HepG2 (cell line): ENCODE data around the gene S100A10. TPM values are rescaled to one million over a fixed set of nuclear protein-coding genes. Genes with fewer than 3 reads are reported as not detected.
A peak's percentile ranks its signal among the peaks of the same experiment; 100 is the strongest.

Source experiments
- ATAC-seq: fragments of 200-7000 bp; cut with Tn5 transposase; 3 replicates; pipeline ENCODE4 v1.9.1; 2020; ENCODE audit warnings: mild to moderate bottlenecking, moderate library complexity
- Bru-seq: library from RNA; stranded (reverse); fragments of 400-500 nt; gene quantifications from one replicate; lab custom pipeline; 2021; lab: Mats Ljungman, UMichigan
- BruChase-seq, 2 experiments: library from RNA; stranded (reverse); fragments of 400-500 nt; gene quantifications; one replicate each; lab custom pipeline; 2021; lab: Mats Ljungman, UMichigan
- BruUV-seq: library from RNA; stranded (reverse); fragments of 400-500 nt; replicated peaks from 2 replicates; lab custom pipeline; 2021; lab: Mats Ljungman, UMichigan
- CTCF ChIA-PET: fragments of 300-600 bp; formaldehyde crosslinking; extraction: SDS; loops from one replicate; lab custom pipeline; 2021; ENCODE audit warnings: low total read pairs, inconsistent platforms, low intra/inter-chr PET ratio; lab: Yijun Ruan, JAX
- POLR2A ChIA-PET: fragments of 350-600 bp; sonication (Branson Sonifier 250); formaldehyde crosslinking; loops from one replicate; lab custom pipeline; 2020; ENCODE audit warnings: antibody characterized with exemption, inconsistent platforms; lab: Yijun Ruan, JAX
- DNase-seq: peaks from one replicate; pipeline ENCODE4 v3.0.0-alpha.2; 2015; ENCODE audit warnings: low spot score
- FAIRE-seq: peaks from 3 replicates; lab custom pipeline; 2011; peaks lifted over from hg19 to GRCh38; lab: Jason Lieb, UNC
- H2AFZ ChIP-seq: one replicate; pipeline ENCODE4 v1.6.1; 2011; ENCODE audit warnings: low read length, inconsistent platforms
- H3K27ac ChIP-seq: fragments of 300-600 bp; 3 replicates; pipeline ENCODE4 v1.8.0; 2011; ENCODE audit warnings: mixed run types, mild to moderate bottlenecking, mixed read lengths, low read length, inconsistent platforms; ENCODE audit not compliant: insufficient read depth; ENCODE audit errors: extremely low read length
- H3K27me3 ChIP-seq, 2 experiments: fragments of 200-600 bp in 1 of 2; 2 replicates in 1 of 2; 3 replicates in 1 of 2; pipeline versions ENCODE4 v1.6.0 to v1.8.0; 2011; ENCODE audit warnings: low read length in 2 of 2, mild to moderate bottlenecking in 2 of 2, moderate library complexity in 2 of 2, inconsistent platforms in 1 of 2; ENCODE audit not compliant: insufficient read depth in 2 of 2, control insufficient read depth in 1 of 2
- H3K36me3 ChIP-seq, 2 experiments: fragments of 200-600 bp in 1 of 2; replicated peaks in 1 of 2; 2 replicates in 1 of 2; 3 replicates in 1 of 2; pipeline versions ENCODE4 v1.5.1 to v1.8.0; 2011; ENCODE audit warnings: low read length in 2 of 2, inconsistent platforms in 1 of 2; ENCODE audit not compliant: insufficient read depth in 2 of 2, control insufficient read depth in 1 of 2
- H3K4me1 ChIP-seq: 2 replicates; pipeline ENCODE4 v1.5.1; 2012; ENCODE audit warnings: low read length, inconsistent platforms; ENCODE audit not compliant: insufficient read depth
- H3K4me2 ChIP-seq: 2 replicates; pipeline ENCODE4 v1.6.0; 2011; ENCODE audit warnings: low read depth, low read length, inconsistent platforms
- H3K4me3 ChIP-seq, 3 experiments: fragments of 200-600 bp in 1 of 3; sonication (generic), shearing (Covaris generic) in 1 of 3; replicated peaks in 1 of 3; 2 replicates each; pipeline ENCODE4 v1.5.1; 2011 to 2016; ENCODE audit warnings: low read length in 3 of 3, inconsistent platforms in 2 of 3, low read depth in 2 of 3, mild to moderate bottlenecking in 2 of 3, control low read depth in 1 of 3, mixed read lengths in 1 of 3; ENCODE audit not compliant: insufficient read depth in 1 of 3
- H3K79me2 ChIP-seq: one replicate; pipeline ENCODE4 v1.6.1; 2011; ENCODE audit warnings: low read length, inconsistent platforms; ENCODE audit not compliant: insufficient read depth
- H3K9ac ChIP-seq: 2 replicates; pipeline ENCODE4 v1.6.0; 2011; ENCODE audit warnings: mild to moderate bottlenecking, low read depth, low read length, inconsistent platforms; ENCODE audit not compliant: insufficient read depth
- H3K9me3 ChIP-seq: 2 replicates; pipeline ENCODE4 v1.5.1; 2012; ENCODE audit warnings: mild to moderate bottlenecking, low read length
- H4K20me1 ChIP-seq: 2 replicates; pipeline ENCODE4 v1.6.0; 2011; ENCODE audit warnings: inconsistent platforms, mild to moderate bottlenecking, low read length, moderate library complexity; ENCODE audit not compliant: insufficient read depth
- BCL6 ChIP-seq: IDR thresholded peaks from 2 replicates; pipeline ENCODE4 v1.6.1; 2016; ENCODE audit warnings: missing genetic modification reagents, missing compliant biosample characterization
- DRAP1 ChIP-seq: IDR thresholded peaks from 2 replicates; pipeline ENCODE4 v1.6.1; 2016; ENCODE audit warnings: missing genetic modification reagents, missing compliant biosample characterization
- FOXA3 ChIP-seq: IDR thresholded peaks from 2 replicates; pipeline ENCODE4 v1.6.1; 2016; ENCODE audit warnings: missing genetic modification reagents, missing compliant biosample characterization
- HOXA5 ChIP-seq: sonication (generic); formaldehyde crosslinking; IDR thresholded peaks from 2 replicates; pipeline ENCODE4 v1.4.0; 2020; ENCODE audit warnings: missing genetic modification reagents
- IRF1 ChIP-seq: sonication (generic); formaldehyde crosslinking; IDR thresholded peaks from 2 replicates; pipeline ENCODE4 v1.4.0; 2020; ENCODE audit warnings: low read depth, mild to moderate bottlenecking, missing genetic modification reagents
- MYC ChIP-seq: sonication (generic); formaldehyde crosslinking; IDR thresholded peaks from 2 replicates; pipeline ENCODE4 v1.9.0; 2021; ENCODE audit warnings: missing genetic modification reagents, borderline replicate concordance
- NCOA2 ChIP-seq: sonication (generic); formaldehyde crosslinking; IDR thresholded peaks from 2 replicates; pipeline ENCODE4 v1.8.0; 2022; ENCODE audit warnings: inconsistent platforms
- ZBTB26 ChIP-seq: IDR thresholded peaks from 2 replicates; pipeline ENCODE4 v1.6.1; 2016; ENCODE audit warnings: missing compliant biosample characterization, missing genetic modification reagents, borderline replicate concordance
- ZBTB7B ChIP-seq: sonication (generic); formaldehyde crosslinking; IDR thresholded peaks from 2 replicates; pipeline ENCODE4 v1.4.0; 2020; ENCODE audit warnings: missing genetic modification reagents
- ZNF503 ChIP-seq: sonication (generic); formaldehyde crosslinking; IDR thresholded peaks from 2 replicates; pipeline ENCODE4 v1.4.0; 2020; ENCODE audit warnings: missing genetic modification reagents
- ZNF768 ChIP-seq: sonication (generic); formaldehyde crosslinking; IDR thresholded peaks from 2 replicates; pipeline ENCODE4 v1.4.0; 2020; ENCODE audit warnings: missing genetic modification reagents
- ZNF790 ChIP-seq: sonication (generic); formaldehyde crosslinking; IDR thresholded peaks from 2 replicates; pipeline ENCODE4 v1.8.0; 2022; ENCODE audit warnings: missing genetic modification reagents, mild to moderate bottlenecking, borderline replicate concordance
- WGBS: methylation state at CpG from one replicate; pipeline ENCODE4 v1.1.6; 2017; ENCODE audit warnings: low lambda C conversion rate; 5-methylcytosine and 5-hydroxymethylcytosine counted together
- in situ Hi-C: cut with HindIII; loops from 2 replicates; pipeline ENCODE4 v1.10.0; 2017; ENCODE audit warnings: low pct_unique_long_range_greater_than_20kb; ENCODE audit not compliant: extremely low pct_ligation_motif_present
- intact Hi-C: fragments of 100-400 bp; cut with micrococcal nuclease; formaldehyde crosslinking; loops from one replicate; pipeline ENCODE4 v1.10.0; 2022; ENCODE audit not compliant: unreplicated experiment
- long read RNA-seq, 2 experiments: library from RNA in 1 of 2; library from polyadenylated mRNA in 1 of 2; stranded (forward) in 1 of 2; unstranded in 1 of 2; transcript quantifications; one replicate each; pipeline ENCODE4 v2.0.0, GENCODE V29; 2019 to 2022
- polyA minus RNA-seq, 3 experiments: library from RNA; depleted of rRNA, polyadenylated mRNA; stranded (reverse); fragments of >200 nt; gene quantifications; 2 replicates each; pipeline ENCODE4 v1.2.3, GENCODE V29; 2011; ENCODE audit warnings: low replicate concordance in 1 of 3
- polyA plus RNA-seq, 8 experiments: library from polyadenylated mRNA; depleted of rRNA in 3 of 8; stranded (reverse) in 7 of 8; unstranded in 1 of 8; fragments of >200 nt; fragmentation: Illumina TruSeq in 4 of 8; extraction: Trizol in 4 of 8; gene quantifications; 2 replicates each; pipeline versions ENCODE4 v1.2.1 to v1.2.3, GENCODE V29; 2011 to 2016; ENCODE audit warnings: low read depth in 4 of 8, missing spikeins in 1 of 8, mixed read lengths in 1 of 8; ENCODE audit not compliant: insufficient read depth in 1 of 8
- total RNA-seq, 5 experiments: library from RNA; depleted of rRNA; stranded (reverse); fragments of >200 nt; fragmentation: Illumina TruSeq; extraction: Trizol; gene quantifications; 2 replicates each; pipeline ENCODE4 v1.2.3, GENCODE V29; 2016; ENCODE audit warnings: low read depth in 1 of 5

S100A10 gene
- total RNA-seq (2016; rRNA removed; fragmentation: Illumina TruSeq; extraction: Trizol) (16.8 and 25.6 TPM in 2 replicates), polyA plus RNA-seq (2011; rRNA removed) (21.2 and 28.7 TPM in 2 replicates), polyA minus RNA-seq (2011; rRNA and poly(A)+ RNA removed; ENCODE audit: low replicate concordance) (10.2 and 42.1 TPM in 2 replicates), Bru-seq, nascent RNA (percentile 75 among the genes with signal in this experiment), BruChase-seq, experiment 1, labeled RNA remaining after a 6-hour chase (percentile 68 among the genes with signal in this experiment), BruChase-seq, experiment 2, labeled RNA remaining after a 2-hour chase (percentile 54 among the genes with signal in this experiment)
- 11.2 and 14.8 TPM in 2 replicates for total RNA-seq (2016; cell fraction: cytosol; rRNA removed; fragmentation: Illumina TruSeq; extraction: Trizol; ENCODE audit: low read depth)
- total RNA-seq (2016; cell fraction: insoluble cytoplasmic fraction; rRNA removed; fragmentation: Illumina TruSeq; extraction: Trizol): 16.6 and 20.0 TPM in 2 replicates
- total RNA-seq (2016; cell fraction: membrane; rRNA removed; fragmentation: Illumina TruSeq; extraction: Trizol): 11.0 and 15.4 TPM in 2 replicates
- total RNA-seq (2016; cell fraction: nucleus; rRNA removed; fragmentation: Illumina TruSeq; extraction: Trizol): 9.2 and 9.3 TPM in 2 replicates
- 20.0 and 23.9 TPM in 2 replicates for polyA plus RNA-seq (2011; cell fraction: cytosol; rRNA removed)
- 4.5 and 6.8 TPM in 2 replicates for polyA plus RNA-seq (2011; cell fraction: nucleus; rRNA removed)
- polyA plus RNA-seq (2012): 83.4 and 162 TPM in 2 replicates
- 40.3 and 56.7 TPM in 2 replicates for polyA plus RNA-seq (2016; cell fraction: cytosol; fragmentation: Illumina TruSeq; extraction: Trizol; ENCODE audit: low read depth)
- 59.5 and 63.7 TPM in 2 replicates for polyA plus RNA-seq (2016; cell fraction: insoluble cytoplasmic fraction; fragmentation: Illumina TruSeq; extraction: Trizol; ENCODE audit: low read depth)
- 33.3 and 43.6 TPM in 2 replicates for polyA plus RNA-seq (2016; cell fraction: membrane; fragmentation: Illumina TruSeq; extraction: Trizol; ENCODE audit: low read depth)
- 26.6 and 31.6 TPM in 2 replicates for polyA plus RNA-seq (2016; cell fraction: nucleus; fragmentation: Illumina TruSeq; extraction: Trizol; ENCODE audit: insufficient read depth, low read depth)
- polyA minus RNA-seq (2011; cell fraction: cytosol; rRNA and poly(A)+ RNA removed): 51.8 and 64.0 TPM in 2 replicates
- polyA minus RNA-seq (2011; cell fraction: nucleus; rRNA and poly(A)+ RNA removed): 12.5 and 18.9 TPM in 2 replicates
- long read RNA-seq, experiment 1, transcript S100A10-202 (3 exons, 1,202 nt): major isoform, 164 of 170 reads
- long read RNA-seq, experiment 1, partial matches to known transcripts: 3 of 170 reads
- long read RNA-seq, experiment 1, other reads (novel, unspliced or antisense): 3 of 170 reads
- long read RNA-seq, experiment 2, transcript S100A10-202 (3 exons, 1,202 nt): major isoform, 100 of 122 reads
- long read RNA-seq, experiment 2, partial matches to known transcripts: 15 of 122 reads
- long read RNA-seq, experiment 2, other reads (novel, unspliced or antisense): 7 of 122 reads

- Histone ChIP-seq H3K79me2 (peaks cover 42% of the 10 kb centered on the region), H4K20me1 (peaks cover 24% of the 10 kb centered on the region), H3K27me3 (no peaks in the 10 kb centered on the region; a peak in 1 of 5 replicates), H3K9ac (peak within 1 kb of the TSS; percentile 71), H3K4me3 (peak within 1 kb of the TSS; percentile 69 to 89 (median 81)), H3K9me3 (no peaks in the 10 kb centered on the region), H3K27ac (peak within 1 kb of the TSS; percentile 50), H3K4me1 (peaks cover 56% of the 10 kb centered on the region), H2AFZ (no peak within 1 kb of the TSS), H3K36me3 (peaks cover 3% of the 10 kb centered on the region in 2 experiments; a peak in 1 of 5 replicates), H3K4me2 (peak within 1 kb of the TSS; percentile 94)
- POLR2A ChIA-PET: interaction anchor here (1.0 to 2.7 kb wide), 3 partner anchors 8 to 41 kb away, joined by 3 to 19 read pairs (median 3); no protein-coding TSS in a partner anchor
- ATAC-seq: peak; percentile 82
- intact Hi-C loops: no loop called here
- no peak for FAIRE-seq
- in situ Hi-C loops: no loop called here
- 0% methylated on average over 4 of the region's 69 CpGs for WGBS
- CTCF ChIA-PET: interaction anchor here (4.5 kb wide), 1 partner anchor 25 kb away, joined by 59 read pairs; no protein-coding TSS in a partner anchor
- peak; percentile 46 for DNase-seq
- no TSS peak for BruUV-seq
- TF ChIP-seq ZNF790 (CRISPR knock-in tag) (peak; percentile 54; the same call in 1 of the 2 replicates), ZNF768 (peak; percentile 6; the same call in 1 of the 2 replicates), DRAP1 (peak; percentile 41; the same call in 1 of the 2 replicates), ZNF503 (CRISPR knock-in tag) (0 out of 2 replicates have a peak, but pooled peaks have one; percentile 17), HOXA5 (CRISPR knock-in tag) (0 out of 2 replicates have a peak, but pooled peaks have one; percentile 35), IRF1 (CRISPR knock-in tag) (0 out of 2 replicates have a peak, but pooled peaks have one; percentile 40), BCL6 (peak; percentile 5), FOXA3 (CRISPR knock-in tag) (peak; percentile 33; the same call in 1 of the 2 replicates), ZBTB26 (CRISPR knock-in tag) (no peak), ZBTB7B (CRISPR knock-in tag) (0 out of 2 replicates have a peak, but pooled peaks have one; percentile 17), NCOA2 (CRISPR knock-in tag) (no peak), MYC (CRISPR knock-in tag) (peak; percentile 14; the same call in 1 of the 2 replicates)
Measured at GRCh38 chr1:151993734-151994496, at the start of gene S100A10. TSS of gene S100A10 (minus strand) at chr1:151993859. CDS start at chr1:151986230, 7,629 bp downstream.
